HG03064 (cell line): Measurements from ENCODE around the gene ARAF.

Experiments
- ATAC-seq: cut with Tn5 transposase; IDR thresholded peaks from one replicate; pipeline ENCODE4 v1.9.1; 2021; ENCODE audit warnings: low read depth; ENCODE audit not compliant: unreplicated experiment

ARAF gene

DNA sequence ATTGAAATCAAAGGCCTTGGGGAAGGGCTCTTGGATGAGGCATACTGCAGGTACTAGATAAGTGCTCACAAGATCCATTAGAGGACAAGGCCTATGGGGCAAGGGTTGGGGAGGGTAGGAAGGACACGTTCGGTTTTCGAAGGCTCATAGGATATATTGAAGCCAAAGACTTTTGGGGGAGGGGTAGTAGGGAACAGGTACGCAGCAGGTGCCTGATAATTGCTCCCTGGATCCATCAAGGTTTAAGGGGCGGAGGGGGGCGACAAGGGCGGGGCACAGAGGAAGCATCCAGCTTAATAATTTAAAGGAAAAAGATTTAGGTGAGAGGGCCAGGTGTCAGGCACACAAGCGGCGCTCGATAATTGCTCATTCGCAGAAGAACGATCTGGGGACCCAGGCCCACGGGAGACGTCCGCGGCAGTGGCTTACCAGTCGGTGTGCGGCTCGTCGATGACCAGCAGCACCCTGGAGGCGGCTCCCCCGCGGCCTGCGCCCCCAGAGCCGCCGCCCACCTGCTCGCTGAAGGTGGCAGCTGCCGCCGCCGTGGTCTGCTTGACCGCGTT lies 58.0 kb downstream of the ARAF start:
- ATAC-seq: no peak

GRCh38 chrX:47619486-47620302 lies 58.7 kb downstream of the ARAF start, which contains the start of gene SYN1:
Gene SYN1, minus strand, starts transcription at chrX:47619857. Its CDS starts 129 bp downstream, at chrX:47619728.
- ATAC-seq: no peak

GRCh38 chrX:47620303-47620685 lies 59.3 kb downstream of the ARAF start:
- ATAC-seq: no peak
